MM.1S (cell line): ENCODE results near the gene ZNF398.

ENCODE experiments used
- DNase-seq: peaks from one replicate; pipeline ENCODE4 v3.0.0-alpha.2; 2015
- H2AFZ ChIP-seq: fragments of 300-600 bp; sonication (generic); 2 replicates; pipeline ENCODE4 v1.6.0; 2016; ENCODE audit warnings: antibody characterized with exemption, low read length
- H3F3A ChIP-seq: fragments of 300-600 bp; sonication (generic); 2 replicates; pipeline ENCODE4 v1.6.1; 2016; ENCODE audit warnings: mild to moderate bottlenecking, antibody characterized with exemption, low read length, moderate library complexity, mixed read lengths; ENCODE audit not compliant: insufficient read depth
- H3K27ac ChIP-seq: fragments of 300-600 bp; sonication (generic); 2 replicates; pipeline ENCODE4 v1.5.1; 2016; ENCODE audit warnings: mild to moderate bottlenecking, low read length
- H3K27me3 ChIP-seq: fragments of 300-600 bp; sonication (generic); replicated peaks from 2 replicates; pipeline ENCODE4 v1.6.0; 2016; ENCODE audit warnings: low read length; ENCODE audit not compliant: insufficient read depth
- H3K36me3 ChIP-seq: fragments of 300-600 bp; sonication (generic); replicated peaks from 2 replicates; pipeline ENCODE4 v1.6.1; 2016; ENCODE audit warnings: mild to moderate bottlenecking, low read length, mixed read lengths; ENCODE audit not compliant: insufficient read depth
- H3K4me1 ChIP-seq: fragments of 300-600 bp; sonication (generic); 2 replicates; pipeline ENCODE4 v1.6.1; 2016; ENCODE audit warnings: low read length, mixed read lengths
- H3K4me2 ChIP-seq: fragments of 300-600 bp; sonication (generic); 2 replicates; pipeline ENCODE4 v1.6.0; 2016; ENCODE audit warnings: low read depth, low read length
- H3K4me3 ChIP-seq: fragments of 300-600 bp; sonication (generic); 2 replicates; pipeline ENCODE4 v1.5.1; 2016; ENCODE audit warnings: low read length, mixed read lengths
- H3K79me2 ChIP-seq: fragments of 300-600 bp; sonication (generic); 2 replicates; pipeline ENCODE4 v1.6.1; 2016; ENCODE audit warnings: mixed run types, low read length, mixed read lengths
- H3K9ac ChIP-seq: fragments of 300-600 bp; sonication (generic); 2 replicates; pipeline ENCODE4 v1.6.1; 2016; ENCODE audit warnings: low read length, mixed read lengths
- H3K9me2 ChIP-seq: fragments of 300-600 bp; sonication (generic); replicated peaks from 2 replicates; pipeline ENCODE4 v1.6.1; 2016; ENCODE audit warnings: mild to moderate bottlenecking, low read length, mixed read lengths; ENCODE audit not compliant: insufficient read depth
- H3K9me3 ChIP-seq: fragments of 300-600 bp; sonication (generic); replicated peaks from 2 replicates; pipeline ENCODE4 v1.6.1; 2016; ENCODE audit warnings: mild to moderate bottlenecking, low read length, mixed read lengths; ENCODE audit not compliant: insufficient read depth
- H4K20me1 ChIP-seq: fragments of 300-600 bp; sonication (generic); 2 replicates; pipeline ENCODE4 v1.6.1; 2016; ENCODE audit warnings: mild to moderate bottlenecking, low read length, moderate library complexity, mixed read lengths; ENCODE audit not compliant: insufficient read depth
- EZH2 ChIP-seq: fragments of 300-600 bp; sonication (generic); optimal IDR thresholded peaks from 2 replicates; pipeline ENCODE3; 2017; ENCODE audit warnings: low read depth, mild to moderate bottlenecking, antibody characterized with exemption, low read length, mixed read lengths
- EZH2phosphoT487 ChIP-seq: fragments of 300-600 bp; sonication (generic); IDR thresholded peaks from 2 replicates; pipeline ENCODE4 v1.6.1; 2018; ENCODE audit warnings: antibody characterized with exemption, low read length
- TF ChIP-seq, protein P1 (sequence below): fragments of 300-600 bp; sonication (generic); IDR thresholded peaks from 2 replicates; pipeline ENCODE4 v1.5.1; 2016; ENCODE audit warnings: antibody characterized with exemption, low read length, mixed read lengths

The ZNF398 gene, protein sequence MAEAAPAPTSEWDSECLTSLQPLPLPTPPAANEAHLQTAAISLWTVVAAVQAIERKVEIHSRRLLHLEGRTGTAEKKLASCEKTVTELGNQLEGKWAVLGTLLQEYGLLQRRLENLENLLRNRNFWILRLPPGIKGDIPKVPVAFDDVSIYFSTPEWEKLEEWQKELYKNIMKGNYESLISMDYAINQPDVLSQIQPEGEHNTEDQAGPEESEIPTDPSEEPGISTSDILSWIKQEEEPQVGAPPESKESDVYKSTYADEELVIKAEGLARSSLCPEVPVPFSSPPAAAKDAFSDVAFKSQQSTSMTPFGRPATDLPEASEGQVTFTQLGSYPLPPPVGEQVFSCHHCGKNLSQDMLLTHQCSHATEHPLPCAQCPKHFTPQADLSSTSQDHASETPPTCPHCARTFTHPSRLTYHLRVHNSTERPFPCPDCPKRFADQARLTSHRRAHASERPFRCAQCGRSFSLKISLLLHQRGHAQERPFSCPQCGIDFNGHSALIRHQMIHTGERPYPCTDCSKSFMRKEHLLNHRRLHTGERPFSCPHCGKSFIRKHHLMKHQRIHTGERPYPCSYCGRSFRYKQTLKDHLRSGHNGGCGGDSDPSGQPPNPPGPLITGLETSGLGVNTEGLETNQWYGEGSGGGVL

GRCh38 chr7:149147072-149147751 is at the start of gene ZNF398:
TSS of gene ZNF398 (plus strand) at chr7:149147453. CDS start at chr7:149147743, 290 bp downstream.
- no peaks in the 10 kb centered on the region for H3K36me3 ChIP-seq
- H2AFZ ChIP-seq = peak within 1 kb of the TSS; percentile 98
- peak within 1 kb of the TSS; percentile 75 for H3K4me2 ChIP-seq
- H3K27me3 ChIP-seq = no peaks in the 10 kb centered on the region
- peak; percentile 92 for DNase-seq
- H3K4me3 ChIP-seq = peak within 1 kb of the TSS; percentile 98
- peaks cover 54% of the 10 kb centered on the region for H3K79me2 ChIP-seq
- H3K4me1 ChIP-seq = no peaks in the 10 kb centered on the region
- TF ChIP-seq, protein P1, sequence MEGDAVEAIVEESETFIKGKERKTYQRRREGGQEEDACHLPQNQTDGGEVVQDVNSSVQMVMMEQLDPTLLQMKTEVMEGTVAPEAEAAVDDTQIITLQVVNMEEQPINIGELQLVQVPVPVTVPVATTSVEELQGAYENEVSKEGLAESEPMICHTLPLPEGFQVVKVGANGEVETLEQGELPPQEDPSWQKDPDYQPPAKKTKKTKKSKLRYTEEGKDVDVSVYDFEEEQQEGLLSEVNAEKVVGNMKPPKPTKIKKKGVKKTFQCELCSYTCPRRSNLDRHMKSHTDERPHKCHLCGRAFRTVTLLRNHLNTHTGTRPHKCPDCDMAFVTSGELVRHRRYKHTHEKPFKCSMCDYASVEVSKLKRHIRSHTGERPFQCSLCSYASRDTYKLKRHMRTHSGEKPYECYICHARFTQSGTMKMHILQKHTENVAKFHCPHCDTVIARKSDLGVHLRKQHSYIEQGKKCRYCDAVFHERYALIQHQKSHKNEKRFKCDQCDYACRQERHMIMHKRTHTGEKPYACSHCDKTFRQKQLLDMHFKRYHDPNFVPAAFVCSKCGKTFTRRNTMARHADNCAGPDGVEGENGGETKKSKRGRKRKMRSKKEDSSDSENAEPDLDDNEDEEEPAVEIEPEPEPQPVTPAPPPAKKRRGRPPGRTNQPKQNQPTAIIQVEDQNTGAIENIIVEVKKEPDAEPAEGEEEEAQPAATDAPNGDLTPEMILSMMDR = peak; percentile 50
- no peak for TF ChIP-seq EZH2phosphoT487
- H3K9ac ChIP-seq = peak within 1 kb of the TSS; percentile 96
- H3K9me3 ChIP-seq = no peaks in the 10 kb centered on the region
- no peaks in the 10 kb centered on the region for H4K20me1 ChIP-seq
- H3F3A ChIP-seq = peaks cover 27% of the 10 kb centered on the region
- no peaks in the 10 kb centered on the region for H3K9me2 ChIP-seq
- peak within 1 kb of the TSS; percentile 92 for H3K27ac ChIP-seq

DNA sequence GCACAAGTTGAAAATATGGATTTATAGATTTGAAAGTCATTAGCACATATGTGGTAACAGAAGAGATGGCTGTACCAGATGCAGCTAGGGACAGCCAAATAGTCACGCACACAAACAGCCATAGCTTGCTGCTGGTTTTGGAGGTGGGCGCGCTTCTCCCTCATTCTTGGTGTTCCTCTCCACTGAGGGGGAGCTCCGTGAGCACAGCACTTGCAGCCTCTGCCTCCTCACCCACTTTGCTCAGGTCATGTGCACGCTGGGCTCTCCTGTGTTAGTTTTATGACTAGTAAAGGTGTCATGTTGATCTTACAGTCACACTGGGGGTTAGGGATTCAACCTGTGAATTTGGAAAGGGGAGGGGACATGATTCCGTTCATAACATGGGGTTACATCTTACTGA is 48.2 kb upstream of the ZNF398 start:
- TF ChIP-seq EZH2 (no peak), EZH2phosphoT487 (no peak)
- TF ChIP-seq, protein P1 = no peak
- H2AFZ ChIP-seq = no peak overlapping the region

DNA sequence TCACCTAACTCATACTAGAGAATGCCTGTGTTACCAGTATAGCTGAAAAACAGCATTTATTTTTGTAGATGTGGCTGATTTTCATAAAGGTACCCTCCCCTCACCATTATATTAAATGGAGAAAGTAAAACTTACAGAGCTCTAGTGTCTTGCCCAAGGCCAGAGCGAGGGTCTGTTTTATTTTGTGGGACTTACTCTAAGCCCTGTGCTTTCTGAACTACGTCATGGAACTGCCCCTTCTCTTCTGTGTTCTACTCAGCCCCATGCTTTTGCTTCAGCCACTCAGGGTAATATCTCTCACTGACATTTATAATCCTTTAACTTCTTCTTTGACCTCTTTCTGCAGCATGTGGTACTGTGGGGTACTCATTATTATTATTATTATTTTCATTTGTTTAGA is 46.4 kb upstream of the ZNF398 start:
- Histone ChIP-seq H3K79me2 (no peaks in the 10 kb centered on the region), H3K9me3 (no peaks in the 10 kb centered on the region), H3K4me3 (no peak overlapping the region), H3K27me3 (no peaks in the 10 kb centered on the region), H4K20me1 (no peaks in the 10 kb centered on the region), H3K27ac (no peak overlapping the region), H3K9me2 (no peaks in the 10 kb centered on the region), H2AFZ (no peak overlapping the region), H3K9ac (no peak overlapping the region), H3K36me3 (no peaks in the 10 kb centered on the region), H3K4me1 (no peaks in the 10 kb centered on the region), H3F3A (no peaks in the 10 kb centered on the region), H3K4me2 (no peak overlapping the region)
- no peak for DNase-seq
- no peak for TF ChIP-seq EZH2phosphoT487
- TF ChIP-seq, protein P1 = no peak
- no peak for TF ChIP-seq EZH2

More for the DNA sequence above, 48.2 kb upstream of the ZNF398 start:
- no peaks in the 10 kb centered on the region for H3K36me3 ChIP-seq
- H3K4me2 ChIP-seq = no peak overlapping the region
- H3K27me3 ChIP-seq = no peaks in the 10 kb centered on the region
- H3K9me2 ChIP-seq = no peaks in the 10 kb centered on the region
- no peaks in the 10 kb centered on the region for H3K79me2 ChIP-seq
- no peaks in the 10 kb centered on the region for H3K4me1 ChIP-seq
- no peak overlapping the region for H3K9ac ChIP-seq
- H3K4me3 ChIP-seq = no peak overlapping the region
- no peaks in the 10 kb centered on the region for H4K20me1 ChIP-seq
- no peaks in the 10 kb centered on the region for H3F3A ChIP-seq
- no peak for DNase-seq
- no peaks in the 10 kb centered on the region for H3K9me3 ChIP-seq
- H3K27ac ChIP-seq = no peak overlapping the region
